ENCODE data around the gene SLC30A5.

SLC30A5 gene

DNA sequence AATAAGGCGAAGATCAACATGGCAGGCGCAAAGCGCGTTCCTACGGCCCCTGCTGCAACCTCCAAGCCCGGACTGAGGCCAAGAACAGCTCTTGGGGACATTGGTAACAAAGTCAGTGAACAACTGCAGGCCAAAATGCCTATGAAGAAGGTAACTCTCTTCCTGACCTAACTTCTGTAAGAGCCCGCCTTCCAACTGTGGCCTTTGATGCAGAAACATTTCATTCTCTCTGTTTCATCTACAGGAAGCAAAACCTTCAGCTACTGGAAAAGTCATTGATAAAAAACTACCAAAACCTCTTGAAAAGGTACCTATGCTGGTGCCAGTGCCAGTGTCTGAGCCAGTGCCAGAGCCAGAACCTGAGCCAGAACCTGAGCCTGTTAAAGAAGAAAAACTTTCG is 74.1 kb downstream of the SLC30A5 start:
- DNase-seq: no peak

DNA sequence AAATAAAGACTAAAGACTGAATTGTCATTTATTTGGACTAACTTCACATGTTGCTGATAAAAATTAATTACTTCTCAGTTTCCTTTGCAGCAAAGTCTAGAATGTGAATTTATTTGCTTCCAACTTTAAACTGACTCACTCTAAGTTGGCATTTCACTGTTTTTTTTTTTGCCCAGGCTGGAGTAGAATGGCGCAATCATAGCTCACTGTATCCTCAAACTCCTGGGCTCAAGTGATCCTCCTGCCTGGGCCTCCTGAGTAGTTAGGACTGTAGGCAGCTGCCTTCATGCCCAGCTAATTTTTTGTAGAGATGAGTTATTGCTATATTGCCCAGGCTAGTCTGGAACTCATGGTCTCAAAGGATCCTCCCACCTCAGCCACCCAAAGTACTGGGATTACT is 76.7 kb downstream of the SLC30A5 start:
- no peak for DNase-seq

DNA sequence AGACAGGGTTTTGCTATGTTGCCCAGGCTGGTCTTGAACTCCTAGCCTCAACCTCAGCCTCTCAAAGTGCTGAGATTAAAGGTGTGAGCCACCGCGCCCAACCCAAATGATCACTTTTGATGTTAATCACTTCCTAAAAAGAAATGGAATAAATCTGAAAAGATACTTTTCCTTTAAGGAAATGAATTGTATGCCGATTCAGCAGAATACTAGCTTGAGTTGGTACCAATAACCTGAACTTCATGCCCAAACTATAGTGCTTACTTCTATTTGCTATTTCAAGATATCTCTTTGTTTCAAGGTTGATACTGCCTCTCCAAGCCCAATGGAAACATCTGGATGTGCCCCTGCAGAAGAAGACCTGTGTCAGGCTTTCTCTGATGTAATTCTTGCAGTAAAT is 77.2 kb downstream of the SLC30A5 start:
- DNase-seq: no peak

Measured in SIG-M5 (cell line).